RWPE2 (cell line): ENCODE measurements around the gene ERMARD.
A peak's percentile ranks its signal among the peaks of the same experiment; 100 is the strongest.

Experiments
- ATAC-seq: fragments of 200-7000 bp; cut with Tn5 transposase; 3 replicates; pipeline ENCODE4 v1.9.1; 2021; ENCODE audit warnings: low read depth
- DNase-seq: peaks from one replicate; pipeline ENCODE4 v3.0.0-alpha.2; 2020; ENCODE audit warnings: low spot score
- H3K27ac ChIP-seq: fragments of 450-650 bp; 2 replicates; pipeline ENCODE4 v1.5.1; 2017; ENCODE audit warnings: mild to moderate bottlenecking; ENCODE audit not compliant: poor library complexity, severe bottlenecking
- H3K27me3 ChIP-seq: fragments of 250-450 bp; sonication (Bioruptor Pico); 2 replicates; pipeline ENCODE4 v1.5.1; 2021; ENCODE audit warnings: mild to moderate bottlenecking, moderate library complexity; ENCODE audit not compliant: insufficient read depth, poor library complexity, severe bottlenecking
- H3K36me3 ChIP-seq: fragments of 250-450 bp; sonication (Bioruptor Pico); 2 replicates; pipeline ENCODE4 v1.5.1; 2020; ENCODE audit warnings: low read depth, mild to moderate bottlenecking, moderate library complexity
- H3K4me1 ChIP-seq: fragments of 250-450 bp; sonication (Bioruptor Pico); 2 replicates; pipeline ENCODE4 v1.5.1; 2021; ENCODE audit warnings: mild to moderate bottlenecking, moderate library complexity; ENCODE audit not compliant: insufficient read depth, poor library complexity, severe bottlenecking
- H3K4me3 ChIP-seq: fragments of 250-450 bp; sonication (Bioruptor Pico); 2 replicates; pipeline ENCODE4 v1.5.1; 2021; ENCODE audit warnings: mild to moderate bottlenecking, moderate library complexity; ENCODE audit not compliant: severe bottlenecking
- H3K9me3 ChIP-seq: fragments of 250-450 bp; sonication (Bioruptor Pico); 2 replicates; pipeline ENCODE4 v1.5.1; 2021; ENCODE audit warnings: mild to moderate bottlenecking, moderate library complexity; ENCODE audit not compliant: severe bottlenecking
- CTCF ChIP-seq: fragments of 450-650 bp; IDR thresholded peaks from one replicate; pipeline ENCODE4 v1.5.1; 2017; ENCODE audit warnings: mild to moderate bottlenecking, moderate library complexity; ENCODE audit not compliant: poor library complexity, severe bottlenecking

ERMARD gene

GRCh38 chr6:169786349-169786748 lies 34.9 kb downstream of the ERMARD start:
- Histone ChIP-seq H3K4me3 (no peak overlapping the region), H3K27ac (no peak overlapping the region), H3K9me3 (no peaks in the 10 kb centered on the region), H3K36me3 (peaks cover under 1% of the 10 kb centered on the region; the same call in 1 of the 2 replicates), H3K4me1 (no peaks in the 10 kb centered on the region), H3K27me3 (no peaks in the 10 kb centered on the region)
- TF ChIP-seq CTCF = no peak
- DNase-seq (no peak), ATAC-seq (no peak)

GRCh38 chr6:169787797-169788196 lies 36.4 kb downstream of the ERMARD start:
- no peak for ATAC-seq
- DNase-seq = no peak
- H3K9me3 ChIP-seq = no peaks in the 10 kb centered on the region
- TF ChIP-seq CTCF = no peak
- H3K4me1 ChIP-seq = no peaks in the 10 kb centered on the region
- H3K36me3 ChIP-seq = no peaks in the 10 kb centered on the region
- H3K27me3 ChIP-seq = no peaks in the 10 kb centered on the region
- no peak overlapping the region for H3K4me3 ChIP-seq
- H3K27ac ChIP-seq = no peak overlapping the region

GRCh38 chr6:169788809-169789145 lies 37.4 kb downstream of the ERMARD start:
- no peak overlapping the region for H3K4me3 ChIP-seq
- DNase-seq (no peak), ATAC-seq (no peak)
- no peaks in the 10 kb centered on the region for H3K4me1 ChIP-seq
- no peaks in the 10 kb centered on the region for H3K9me3 ChIP-seq
- H3K36me3 ChIP-seq = no peaks in the 10 kb centered on the region
- no peak overlapping the region for H3K27ac ChIP-seq
- H3K27me3 ChIP-seq = no peaks in the 10 kb centered on the region
- TF ChIP-seq CTCF = no peak

GRCh38 chr6:169789146-169789943 lies 37.9 kb downstream of the ERMARD start:
- Histone ChIP-seq H3K4me1 (no peaks in the 10 kb centered on the region), H3K9me3 (no peaks in the 10 kb centered on the region), H3K27ac (no peak overlapping the region), H3K4me3 (peak overlapping the region; percentile 24), H3K36me3 (no peaks in the 10 kb centered on the region), H3K27me3 (no peaks in the 10 kb centered on the region)
- ATAC-seq (no peak), DNase-seq (no peak)
- no peak for TF ChIP-seq CTCF
